Epithelial cell of esophagus (primary cell): ENCODE data around the gene SMCHD1.
"Not testable (repeated sequence)": the region's sequence is repeated elsewhere in the genome, so short reads cannot be mapped to it uniquely, and the experiment has no call there.

Experiments used
- DNase-seq: peaks from one replicate; pipeline ENCODE4 v3.0.0; 2010; ENCODE audit warnings: low read depth
- H3K4me3 ChIP-seq: 2 replicates; pipeline ENCODE4 v1.5.1; 2011; ENCODE audit warnings: mild to moderate bottlenecking, low read length, control low read depth
- CTCF ChIP-seq: IDR thresholded peaks from 2 replicates; pipeline ENCODE4 v1.5.1; 2011; ENCODE audit warnings: low read depth, mild to moderate bottlenecking, low read length, control low read depth, inconsistent platforms; ENCODE audit not compliant: insufficient read depth; ENCODE audit errors: missing control alignments

The SMCHD1 gene

GRCh38 chr18:2655954-2656236, 369 bp downstream of the SMCHD1 start:
- no peak for TF ChIP-seq CTCF

GRCh38 chr18:2656237-2656980, 883 bp downstream of the SMCHD1 start:
- TF ChIP-seq CTCF, result no peak
- peak; percentile 43 for DNase-seq
- peak overlapping the region; percentile 91 for H3K4me3 ChIP-seq

More at GRCh38 chr18:2655954-2656236, 369 bp downstream of the SMCHD1 start:
- no peak for DNase-seq
- H3K4me3 ChIP-seq, result peak overlapping the region; percentile 91

- no peak for TF ChIP-seq CTCF
- peak overlapping the region; percentile 91 for H3K4me3 ChIP-seq
- no peak for DNase-seq
These were observed 1.5 kb downstream of the SMCHD1 start for GRCh38 chr18:2656981-2657512.

- peak overlapping the region; percentile 91 for H3K4me3 ChIP-seq
- DNase-seq, result peak; percentile 44
- TF ChIP-seq CTCF, result no peak
These were observed 2.4 kb downstream of the SMCHD1 start for GRCh38 chr18:2657788-2658458.

- H3K4me3 ChIP-seq, DNase-seq: not testable (repeated sequence)
These were observed 5.3 kb downstream of the SMCHD1 start for GRCh38 chr18:2660849-2661248.

GRCh38 chr18:2662288-2662687, 6.8 kb downstream of the SMCHD1 start:
- DNase-seq, H3K4me3 ChIP-seq: not testable (repeated sequence)

GRCh38 chr18:2662990-2663389, 7.5 kb downstream of the SMCHD1 start:
- DNase-seq, result no peak
- no peak for TF ChIP-seq CTCF
- H3K4me3 ChIP-seq, result no peak overlapping the region

- no peak overlapping the region for H3K4me3 ChIP-seq
- TF ChIP-seq CTCF, result no peak
These were observed 16.9 kb downstream of the SMCHD1 start for GRCh38 chr18:2672410-2672809.

More at GRCh38 chr18:2672410-2672809, 16.9 kb downstream of the SMCHD1 start:
- no peak for DNase-seq
